H9 (cell line): Measurements from ENCODE around the gene ALDH2. TPM values are rescaled to one million over a fixed set of nuclear protein-coding genes. Genes with fewer than 3 reads are reported as not detected.

Experiments
- DNase-seq: peaks from one replicate; pipeline ENCODE4 v3.0.0-alpha.2; 2017
- H2AFZ ChIP-seq: one replicate; pipeline ENCODE4 v1.6.1; 2013; ENCODE audit warnings: mild to moderate bottlenecking, low read length, control low read depth, moderate library complexity
- H2AK5ac ChIP-seq: 2 replicates; pipeline ENCODE4 v1.6.1; 2013; ENCODE audit warnings: low read length, control low read depth, mixed read lengths; ENCODE audit not compliant: insufficient read length
- H2BK120ac ChIP-seq: one replicate; pipeline ENCODE4 v1.6.1; 2013; ENCODE audit warnings: low read depth, mild to moderate bottlenecking, low read length, control low read depth, inconsistent platforms; ENCODE audit not compliant: poor library complexity, severe bottlenecking
- H2BK12ac ChIP-seq: 2 replicates; pipeline ENCODE4 v1.6.1; 2013; ENCODE audit warnings: low read length, control low read depth, mixed read lengths, low read depth; ENCODE audit not compliant: insufficient read length
- H2BK15ac ChIP-seq: 2 replicates; pipeline ENCODE4 v1.6.1; 2013; ENCODE audit warnings: low read depth, low read length, control low read depth
- H2BK20ac ChIP-seq: one replicate; pipeline ENCODE4 v1.6.1; 2013; ENCODE audit warnings: low read depth, mild to moderate bottlenecking, low read length, control low read depth, inconsistent platforms; ENCODE audit not compliant: poor library complexity, severe bottlenecking
- H2BK5ac ChIP-seq: 2 replicates; pipeline ENCODE4 v1.6.1; 2013; ENCODE audit warnings: low read length, control low read depth, mixed read lengths; ENCODE audit not compliant: insufficient read length
- H3K14ac ChIP-seq: 2 replicates; pipeline ENCODE4 v1.6.1; 2013; ENCODE audit warnings: low read length, control low read depth; ENCODE audit not compliant: insufficient read depth
- H3K18ac ChIP-seq: 2 replicates; pipeline ENCODE4 v1.6.1; 2013; ENCODE audit warnings: low read depth, mild to moderate bottlenecking, mixed read lengths, low read length, control low read depth; ENCODE audit not compliant: insufficient read length
- H3K23ac ChIP-seq: 2 replicates; pipeline ENCODE4 v1.6.1; 2013; ENCODE audit warnings: low read length, control low read depth, mixed read lengths, low read depth; ENCODE audit not compliant: insufficient read length
- H3K23me2 ChIP-seq: 2 replicates; pipeline ENCODE4 v1.6.1; 2013; ENCODE audit warnings: low read depth, mild to moderate bottlenecking, mixed read lengths, low read length, control low read depth; ENCODE audit not compliant: insufficient read length, poor library complexity, severe bottlenecking
- H3K27ac ChIP-seq: 2 replicates; pipeline ENCODE4 v1.5.1; 2013; ENCODE audit warnings: low read length, control low read depth, mixed read lengths, low read depth; ENCODE audit not compliant: insufficient read length
- H3K27me3 ChIP-seq: 2 replicates; pipeline ENCODE4 v1.6.1; 2013; ENCODE audit warnings: low read length, control low read depth, inconsistent platforms; ENCODE audit not compliant: insufficient read depth
- H3K4ac ChIP-seq: 2 replicates; pipeline ENCODE4 v1.6.1; 2013; ENCODE audit warnings: low read depth, mild to moderate bottlenecking, control low read depth, inconsistent platforms, low read length, moderate library complexity
- H3K4me1 ChIP-seq: 2 replicates; pipeline ENCODE4 v1.6.1; 2013; ENCODE audit warnings: low read length, control low read depth, inconsistent platforms; ENCODE audit not compliant: insufficient read depth
- H3K4me2 ChIP-seq: 2 replicates; pipeline ENCODE4 v1.6.1; 2013; ENCODE audit warnings: low read length, control low read depth, mixed read lengths; ENCODE audit not compliant: insufficient read length, insufficient read depth
- H3K56ac ChIP-seq: 2 replicates; pipeline ENCODE4 v1.6.1; 2013; ENCODE audit warnings: low read depth, mild to moderate bottlenecking, mixed read lengths, low read length, control low read depth; ENCODE audit not compliant: insufficient read length
- H3K79me1 ChIP-seq: 2 replicates; pipeline ENCODE4 v1.6.1; 2013; ENCODE audit warnings: low read depth, mild to moderate bottlenecking, moderate library complexity, low read length, control low read depth, inconsistent platforms; ENCODE audit not compliant: insufficient read depth, poor library complexity, severe bottlenecking
- H3K79me2 ChIP-seq: 2 replicates; pipeline ENCODE4 v1.6.1; 2013; ENCODE audit warnings: low read length, control low read depth, inconsistent platforms; ENCODE audit not compliant: insufficient read depth
- H3K9ac ChIP-seq: 2 replicates; pipeline ENCODE4 v1.6.1; 2013; ENCODE audit warnings: low read length, control low read depth, mixed read lengths; ENCODE audit not compliant: insufficient read length; ENCODE audit errors: extremely low read depth
- H3K9me3 ChIP-seq: one replicate; pipeline ENCODE4 v1.6.1; 2013; ENCODE audit warnings: low read depth, low read length, inconsistent platforms; ENCODE audit not compliant: control insufficient read depth
- H3T11ph ChIP-seq: one replicate; pipeline ENCODE4 v1.6.1; 2013; ENCODE audit warnings: mild to moderate bottlenecking, low read length, control low read depth, inconsistent platforms
- H4K20me1 ChIP-seq: one replicate; pipeline ENCODE4 v1.6.1; 2013; ENCODE audit not compliant: control insufficient read depth, insufficient read length, insufficient read depth
- H4K5ac ChIP-seq: 2 replicates; pipeline ENCODE4 v1.6.1; 2013; ENCODE audit warnings: low read depth, mild to moderate bottlenecking, mixed read lengths, low read length, control low read depth; ENCODE audit not compliant: insufficient read length
- H4K8ac ChIP-seq: replicated peaks from 2 replicates; pipeline ENCODE4 v1.6.1; 2013; ENCODE audit warnings: low read length, control low read depth, mixed read lengths, low read depth; ENCODE audit not compliant: insufficient read length
- H4K91ac ChIP-seq: 2 replicates; pipeline ENCODE4 v1.6.1; 2013; ENCODE audit warnings: low read depth, mild to moderate bottlenecking, moderate library complexity, mixed read lengths, low read length, control low read depth; ENCODE audit not compliant: insufficient read length
- H3K27ac Mint-ChIP-seq, 3 experiments: 2 replicates in 2 of 3; 3 replicates in 1 of 3; pipeline ENCODE4 v1.8.0; 2020 to 2021; ENCODE audit warnings: mixed read lengths in 3 of 3, mild to moderate bottlenecking in 1 of 3, moderate library complexity in 1 of 3
- H3K27me3 Mint-ChIP-seq: 2 replicates; pipeline ENCODE4 v1.8.0; 2021; ENCODE audit warnings: low read depth, mild to moderate bottlenecking, moderate library complexity, mixed read lengths
- H3K36me3 Mint-ChIP-seq, 3 experiments: 2 replicates in 2 of 3; 3 replicates in 1 of 3; pipeline ENCODE4 v1.8.0; 2020 to 2021; ENCODE audit warnings: low read depth in 3 of 3, mixed read lengths in 3 of 3; ENCODE audit not compliant: insufficient read depth in 1 of 3
- H3K4me1 Mint-ChIP-seq, 2 experiments: 2 replicates each; pipeline ENCODE4 v1.8.0; 2020; ENCODE audit warnings: mixed read lengths in 2 of 2
- H3K4me3 Mint-ChIP-seq, 2 experiments: 2 replicates in 1 of 2; 3 replicates in 1 of 2; pipeline ENCODE4 v1.8.0; 2020 to 2021; ENCODE audit warnings: mild to moderate bottlenecking in 2 of 2, mixed read lengths in 2 of 2, moderate library complexity in 1 of 2
- H3K9me3 Mint-ChIP-seq, 2 experiments: 2 replicates in 1 of 2; 3 replicates in 1 of 2; pipeline ENCODE4 v1.8.0; 2020; ENCODE audit warnings: mild to moderate bottlenecking in 2 of 2, mixed read lengths in 2 of 2, moderate library complexity in 1 of 2
- WGBS: extraction: QIAGEN DNeasy Blood & Tissue Kit; methylation state at CpG from one replicate; pipeline ENCODE4 v1.1.7; 2013; ENCODE audit warnings: missing lambda C conversion rate, low lambda C conversion rate, mixed read lengths; ENCODE audit not compliant: insufficient read length; ENCODE audit errors: extremely low coverage; 5-methylcytosine and 5-hydroxymethylcytosine counted together
- total RNA-seq: library from RNA; stranded (reverse); gene quantifications from 2 replicates; pipeline ENCODE4 v1.2.1, GENCODE V29; 2021
- TF ChIP-seq, protein P1 (sequence below): fragments of 200-600 bp; sonication (generic); conservative IDR thresholded peaks from 3 replicates; pipeline ENCODE4 v1.8.0; 2021; ENCODE audit warnings: antibody characterized with exemption, mild to moderate bottlenecking

Gene ALDH2
- total RNA-seq, 1 experiment from 2014 or later = 44.0 TPM

DNA sequence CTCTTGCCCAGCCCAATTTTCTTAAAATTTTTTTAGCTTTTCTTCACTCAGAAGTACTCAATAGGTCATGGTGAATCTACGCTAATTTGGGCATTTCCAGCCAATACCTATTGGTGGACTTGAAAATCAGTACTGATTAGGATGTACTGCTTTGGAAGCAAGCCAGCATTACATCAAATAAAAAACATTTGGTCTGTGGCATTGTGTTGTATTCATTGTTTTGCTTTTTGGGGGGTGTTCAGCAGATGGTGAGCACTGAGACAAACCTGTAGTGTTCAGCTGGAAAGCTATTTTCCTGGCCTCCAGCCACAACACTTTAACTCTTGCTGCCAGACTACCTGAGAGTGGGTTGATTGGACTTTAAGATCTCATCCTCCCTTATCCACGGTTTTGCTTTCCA lies 79.3 kb downstream of the ALDH2 start:
- Histone ChIP-seq H4K5ac (no peak overlapping the region), H3K14ac (no peak overlapping the region), H3K9me3 (no peaks in the 10 kb centered on the region), H3K79me1 (peaks cover 11% of the 10 kb centered on the region), H2AFZ (no peak overlapping the region), H3K4ac (no peak overlapping the region), H2BK15ac (no peak overlapping the region), H2BK20ac (no peak overlapping the region), H2BK120ac (no peak overlapping the region), H4K20me1 (no peaks in the 10 kb centered on the region), H3K23ac (no peak overlapping the region), H3K27me3 (no peaks in the 10 kb centered on the region), H3K56ac (no peak overlapping the region), H3K23me2 (peaks cover 5% of the 10 kb centered on the region), H3K4me2 (no peak overlapping the region), H3T11ph (no peak overlapping the region), H3K27ac (no peak overlapping the region), H4K8ac (no peak overlapping the region), H3K18ac (no peak overlapping the region), H3K4me1 (no peaks in the 10 kb centered on the region), H3K79me2 (peaks cover 43% of the 10 kb centered on the region), H3K9ac (no peak overlapping the region), H4K91ac (no peak overlapping the region), H2BK5ac (no peak overlapping the region), H2BK12ac (no peak overlapping the region), H2AK5ac (no peak overlapping the region)
- Mint-ChIP-seq H3K4me1 (peaks cover 9 to 16% of the 10 kb centered on the region in 2 experiments), H3K27ac (0 out of 7 replicates have a peak overlapping the region, but pooled peaks of 1 of the 3 experiments have one; percentile 81), H3K36me3 (peaks cover 26 to 36% (median 29%) of the 10 kb centered on the region in 3 experiments; a peak in 6 of 7 replicates), H3K4me3 (no peak overlapping the region), H3K27me3 (no peaks in the 10 kb centered on the region), H3K9me3 (no peaks in the 10 kb centered on the region; a peak in 2 of 5 replicates)
- TF ChIP-seq, protein P1, sequence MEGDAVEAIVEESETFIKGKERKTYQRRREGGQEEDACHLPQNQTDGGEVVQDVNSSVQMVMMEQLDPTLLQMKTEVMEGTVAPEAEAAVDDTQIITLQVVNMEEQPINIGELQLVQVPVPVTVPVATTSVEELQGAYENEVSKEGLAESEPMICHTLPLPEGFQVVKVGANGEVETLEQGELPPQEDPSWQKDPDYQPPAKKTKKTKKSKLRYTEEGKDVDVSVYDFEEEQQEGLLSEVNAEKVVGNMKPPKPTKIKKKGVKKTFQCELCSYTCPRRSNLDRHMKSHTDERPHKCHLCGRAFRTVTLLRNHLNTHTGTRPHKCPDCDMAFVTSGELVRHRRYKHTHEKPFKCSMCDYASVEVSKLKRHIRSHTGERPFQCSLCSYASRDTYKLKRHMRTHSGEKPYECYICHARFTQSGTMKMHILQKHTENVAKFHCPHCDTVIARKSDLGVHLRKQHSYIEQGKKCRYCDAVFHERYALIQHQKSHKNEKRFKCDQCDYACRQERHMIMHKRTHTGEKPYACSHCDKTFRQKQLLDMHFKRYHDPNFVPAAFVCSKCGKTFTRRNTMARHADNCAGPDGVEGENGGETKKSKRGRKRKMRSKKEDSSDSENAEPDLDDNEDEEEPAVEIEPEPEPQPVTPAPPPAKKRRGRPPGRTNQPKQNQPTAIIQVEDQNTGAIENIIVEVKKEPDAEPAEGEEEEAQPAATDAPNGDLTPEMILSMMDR = no peak
- no peak for DNase-seq
- no CpG with 5 or more reads among the region's 2 CpGs for WGBS
